GM23338 (cell line): Measurements from ENCODE around the gene CDHR4. TPM values are rescaled to one million over a fixed set of nuclear protein-coding genes. Genes with fewer than 3 reads are reported as not detected.

Experiments used
- ATAC-seq: fragments of 200-7000 bp; cut with Tn5 transposase; 3 replicates; pipeline ENCODE4 v1.9.1; 2020
- DNase-seq: peaks from one replicate; pipeline ENCODE4 v3.0.0-alpha.2; 2015; ENCODE audit warnings: low spot score
- H2AFZ ChIP-seq: fragments of 200-600 bp; sonication (generic); 2 replicates; pipeline ENCODE4 v1.8.0; 2016; ENCODE audit warnings: antibody characterized with exemption, mild to moderate bottlenecking, moderate library complexity
- H3F3A ChIP-seq: fragments of 200-600 bp; sonication (generic); replicated peaks from 2 replicates; pipeline ENCODE4 v1.8.0; 2017; ENCODE audit warnings: antibody characterized with exemption, mixed run types, low read depth
- H3K27ac ChIP-seq: fragments of 200-600 bp; sonication (generic); 2 replicates; pipeline ENCODE4 v1.6.1; 2016; ENCODE audit warnings: low read depth
- H3K27me3 ChIP-seq: fragments of 200-600 bp; sonication (generic); 2 replicates; pipeline ENCODE4 v1.8.0; 2016; ENCODE audit warnings: mild to moderate bottlenecking, mixed run types, moderate library complexity; ENCODE audit not compliant: insufficient read depth
- H3K36me3 ChIP-seq: fragments of 200-600 bp; sonication (generic); 2 replicates; pipeline ENCODE4 v1.8.0; 2016; ENCODE audit warnings: mild to moderate bottlenecking; ENCODE audit not compliant: insufficient read depth
- H3K4me1 ChIP-seq: fragments of 200-600 bp; sonication (generic); 2 replicates; pipeline ENCODE4 v1.8.0; 2016; ENCODE audit warnings: mild to moderate bottlenecking, moderate library complexity; ENCODE audit not compliant: insufficient read depth
- H3K4me2 ChIP-seq: fragments of 200-600 bp; sonication (generic); 2 replicates; pipeline ENCODE4 v1.7.1; 2017; ENCODE audit warnings: mixed run types
- H3K4me3 ChIP-seq: fragments of 200-600 bp; sonication (generic); 2 replicates; pipeline ENCODE4 v1.6.1; 2016; ENCODE audit warnings: mixed run types
- H3K79me2 ChIP-seq: fragments of 200-600 bp; sonication (generic); replicated peaks from 2 replicates; pipeline ENCODE4 v1.8.0; 2017; ENCODE audit warnings: mild to moderate bottlenecking; ENCODE audit not compliant: insufficient read depth
- H3K9me2 ChIP-seq: fragments of 200-600 bp; sonication (generic); 2 replicates; pipeline ENCODE4 v1.8.0; 2017; ENCODE audit not compliant: insufficient read depth
- H4K20me1 ChIP-seq: fragments of 200-600 bp; sonication (generic); replicated peaks from 2 replicates; pipeline ENCODE4 v1.8.0; 2017; ENCODE audit warnings: mild to moderate bottlenecking; ENCODE audit not compliant: insufficient read depth
- H3K27ac Mint-ChIP-seq: 2 replicates; pipeline ENCODE4 v1.8.0; 2020; ENCODE audit warnings: inconsistent platforms, mild to moderate bottlenecking, moderate library complexity, mixed read lengths
- H3K27me3 Mint-ChIP-seq: 3 replicates; pipeline ENCODE4 v1.8.0; 2022; ENCODE audit warnings: low read depth, mild to moderate bottlenecking, moderate library complexity, mixed read lengths, inconsistent platforms; ENCODE audit not compliant: insufficient read depth, poor library complexity
- H3K36me3 Mint-ChIP-seq: 3 replicates; pipeline ENCODE4 v1.8.0; 2021; ENCODE audit warnings: low read depth, mild to moderate bottlenecking, inconsistent platforms, moderate library complexity, mixed read lengths
- H3K4me1 Mint-ChIP-seq: 3 replicates; pipeline ENCODE4 v1.8.0; 2020; ENCODE audit warnings: mild to moderate bottlenecking, inconsistent platforms, mixed read lengths
- H3K4me3 Mint-ChIP-seq: 3 replicates; pipeline ENCODE4 v1.8.0; 2021; ENCODE audit warnings: moderate library complexity, mild to moderate bottlenecking, inconsistent platforms, mixed read lengths
- H3K9me3 Mint-ChIP-seq: 3 replicates; pipeline ENCODE4 v1.8.0; 2020; ENCODE audit warnings: moderate library complexity, mild to moderate bottlenecking, inconsistent platforms, mixed read lengths
- CREB1 ChIP-seq: fragments of 250-450 bp; sonication (Bioruptor Pico); IDR thresholded peaks from 2 replicates; pipeline ENCODE4 v1.5.0; 2020; ENCODE audit warnings: low read depth, mild to moderate bottlenecking, moderate library complexity
- CTCF ChIP-seq, 2 experiments: fragments of 200-600 bp in 1 of 2; sonication (generic) in 1 of 2; conservative IDR thresholded peaks; 2 replicates each; pipeline versions ENCODE4 v1.5.1 to v1.6.1; 2016 to 2017; ENCODE audit warnings: antibody characterized with exemption in 2 of 2, low read depth in 2 of 2, mild to moderate bottlenecking in 2 of 2, moderate library complexity in 1 of 2
- ETS1 ChIP-seq: IDR thresholded peaks from 2 replicates; pipeline ENCODE4 v1.6.1; 2016; ENCODE audit warnings: antibody characterized with exemption
- EZH2 ChIP-seq: fragments of 200-600 bp; sonication (generic); IDR thresholded peaks from one replicate; pipeline ENCODE4 v1.8.0; 2017; ENCODE audit warnings: antibody characterized with exemption, mild to moderate bottlenecking, low read depth; ENCODE audit not compliant: unreplicated experiment
- EZH2phosphoT487 ChIP-seq: fragments of 200-600 bp; sonication (generic); IDR thresholded peaks from one replicate; pipeline ENCODE4 v1.8.1; 2018; ENCODE audit warnings: antibody characterized with exemption; ENCODE audit not compliant: unreplicated experiment
- JUNB ChIP-seq: IDR thresholded peaks from one replicate; pipeline ENCODE4 v1.6.1; 2016; ENCODE audit warnings: antibody characterized with exemption; ENCODE audit not compliant: unreplicated experiment
- NANOG ChIP-seq: IDR thresholded peaks from 2 replicates; pipeline ENCODE4 v1.6.1; 2016; ENCODE audit warnings: antibody characterized with exemption, borderline replicate concordance
- POLR2AphosphoS5 ChIP-seq: IDR thresholded peaks from 2 replicates; pipeline ENCODE4 v1.6.1; 2016; ENCODE audit warnings: antibody characterized with exemption, low read depth
- REST ChIP-seq: IDR thresholded peaks from one replicate; pipeline ENCODE4 v1.6.1; 2018; ENCODE audit warnings: antibody characterized with exemption; ENCODE audit not compliant: unreplicated experiment
- STAT1 ChIP-seq: IDR thresholded peaks from one replicate; pipeline ENCODE4 v1.6.1; 2016; ENCODE audit warnings: antibody characterized with exemption; ENCODE audit not compliant: unreplicated experiment
- ZNF114 ChIP-seq: fragments of 250-450 bp; sonication (Bioruptor Pico); IDR thresholded peaks from 2 replicates; pipeline ENCODE4 v1.5.0; 2020; ENCODE audit warnings: mild to moderate bottlenecking, moderate library complexity
- ZNF331 ChIP-seq: fragments of 250-450 bp; sonication (Bioruptor Pico); IDR thresholded peaks from 2 replicates; pipeline ENCODE4 v1.5.0; 2020; ENCODE audit warnings: low read depth, mild to moderate bottlenecking, moderate library complexity
- ZNF462 ChIP-seq: fragments of 250-450 bp; sonication (Bioruptor Pico); IDR thresholded peaks from 2 replicates; pipeline ENCODE4 v1.5.0; 2020; ENCODE audit warnings: mild to moderate bottlenecking, moderate library complexity
- polyA plus RNA-seq: library from polyadenylated mRNA; unstranded; fragments of >200 nt; fragmentation: Nextera tagmentation; extraction: Ambion mirVana; gene quantifications from 2 replicates; pipeline ENCODE4 v1.2.1, GENCODE V29; 2016
- total RNA-seq: library from RNA; depleted of rRNA; stranded (reverse); fragments of >200 nt; shearing (Covaris generic); gene quantifications from 2 replicates; pipeline ENCODE4 v1.2.3, GENCODE V29; 2014

Gene CDHR4
- total and polyA plus RNA-seq, 2 experiments from 2014 or later, result 0.24 to 0.26 TPM

- no peak overlapping the region; the same call in 1 of the 2 replicates for H3K27ac Mint-ChIP-seq
- 0 out of 3 replicates have a peak, but pooled peaks cover 2% of the 10 kb centered on the region for H3K36me3 Mint-ChIP-seq
Measured at GRCh38 chr3:49751501-49751900, 48.2 kb downstream of the CDHR4 start.

More at GRCh38 chr3:49751501-49751900, 48.2 kb downstream of the CDHR4 start:
- H3K9me3 Mint-ChIP-seq, result no peaks in the 10 kb centered on the region
- Histone ChIP-seq H3K4me2 (no peak overlapping the region), H3K9me2 (no peaks in the 10 kb centered on the region), H3K36me3 (no peaks in the 10 kb centered on the region), H3K4me1 (no peaks in the 10 kb centered on the region), H3K27me3 (no peaks in the 10 kb centered on the region), H4K20me1 (peaks cover 15% of the 10 kb centered on the region), H3K4me3 (no peak overlapping the region), H2AFZ (no peak overlapping the region), H3K79me2 (peaks cover 62% of the 10 kb centered on the region), H3K27ac (no peak overlapping the region), H3F3A (0 out of 2 replicates have a peak, but pooled peaks cover 4% of the 10 kb centered on the region)
- H3K4me3 Mint-ChIP-seq, result no peak overlapping the region
- no peaks in the 10 kb centered on the region for H3K27me3 Mint-ChIP-seq
- no peak for ATAC-seq
- TF ChIP-seq CTCF (conservative IDR thresholded peaks at IDR 0.05; ENCODE audit: low read depth in 2 of 2) (no peak), STAT1 (no peak), NANOG (no peak), REST (no peak), EZH2phosphoT487 (no peak), POLR2AphosphoS5 (no peak), ZNF114 (no peak), ETS1 (no peak), ZNF331 (CRISPR knock-in tag) (no peak), EZH2 (no peak), JUNB (no peak), ZNF462 (CRISPR knock-in tag) (no peak), CREB1 (CRISPR knock-in tag) (no peak)
- H3K4me1 Mint-ChIP-seq, result peaks cover 4% of the 10 kb centered on the region; the same call in 2 of the 3 replicates
- no peak for DNase-seq
